Calu3 (cell line): ENCODE data around the gene COX18. TPM values are rescaled to one million over a fixed set of nuclear protein-coding genes. Genes with fewer than 3 reads are reported as not detected.

Experiments
- BruUV-seq: library from RNA; stranded (reverse); fragments of 400-500 nt; replicated peaks from 2 replicates; lab custom pipeline; 2021; lab: Mats Ljungman, UMichigan
- CTCF ChIA-PET: fragments of 300-600 bp; sonication (Branson Sonifier 250); formaldehyde crosslinking; loops from one replicate; lab custom pipeline; 2022; ENCODE audit warnings: antibody characterized with exemption; lab: Charles Lee
- DNase-seq: peaks from one replicate; pipeline ENCODE4 v3.0.0; 2022
- H3K27ac Mint-ChIP-seq: one replicate; pipeline ENCODE4 v1.8.0; 2022; ENCODE audit warnings: mixed read lengths; ENCODE audit not compliant: unreplicated experiment
- H3K27me3 Mint-ChIP-seq: one replicate; pipeline ENCODE4 v1.8.0; 2022; ENCODE audit warnings: mixed read lengths; ENCODE audit not compliant: unreplicated experiment
- H3K36me3 Mint-ChIP-seq: one replicate; pipeline ENCODE4 v1.8.0; 2022; ENCODE audit warnings: mild to moderate bottlenecking, moderate library complexity, mixed read lengths; ENCODE audit not compliant: insufficient read depth, unreplicated experiment
- H3K4me1 Mint-ChIP-seq: one replicate; pipeline ENCODE4 v1.8.0; 2022; ENCODE audit warnings: mild to moderate bottlenecking, low read depth, mixed read lengths; ENCODE audit not compliant: unreplicated experiment
- H3K4me3 Mint-ChIP-seq: one replicate; pipeline ENCODE4 v1.8.0; 2022; ENCODE audit warnings: mild to moderate bottlenecking, low read depth, moderate library complexity, mixed read lengths; ENCODE audit not compliant: unreplicated experiment
- H3K9me3 Mint-ChIP-seq: one replicate; pipeline ENCODE4 v1.8.0; 2022; ENCODE audit warnings: low read depth, mixed read lengths; ENCODE audit not compliant: unreplicated experiment
- intact Hi-C: fragments of 100-400 bp; cut with micrococcal nuclease; formaldehyde crosslinking; loops from one replicate; pipeline ENCODE4 v1.10.0; 2022; ENCODE audit not compliant: unreplicated experiment
- total RNA-seq: library from RNA; stranded (reverse); gene quantifications from 2 replicates; pipeline ENCODE4 v1.2.3, GENCODE V29; 2022
- TF ChIP-seq, protein P1 (sequence below): fragments of 200-600 bp; IDR thresholded peaks from one replicate; pipeline ENCODE4 v1.8.0; 2022; ENCODE audit warnings: antibody characterized with exemption; ENCODE audit not compliant: unreplicated experiment

COX18 gene
- total RNA-seq, 1 experiment from 2014 or later = 8.8 TPM

DNA sequence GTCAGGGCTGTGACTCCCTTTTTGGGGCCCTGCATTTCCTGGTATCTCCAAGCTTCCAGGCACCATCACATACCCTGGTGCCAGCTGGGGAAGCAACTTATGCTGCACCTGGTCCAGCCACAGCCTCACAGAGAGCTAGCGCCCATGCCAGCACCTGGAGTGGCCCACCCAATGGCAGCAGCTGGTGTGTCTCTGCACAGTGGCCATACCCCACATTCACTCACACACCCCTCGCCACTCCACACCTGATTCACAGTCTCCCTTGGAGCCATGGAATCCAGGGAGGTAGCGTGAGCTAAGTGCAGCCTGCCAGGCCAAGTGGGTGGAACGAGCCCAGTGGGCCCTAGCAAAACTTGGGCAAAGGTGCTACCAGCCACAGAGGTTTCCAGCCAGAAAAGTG is 56.8 kb downstream of the COX18 start:
- Mint-ChIP-seq H3K4me1 (no peaks in the 10 kb centered on the region), H3K9me3 (no peaks in the 10 kb centered on the region), H3K36me3 (no peaks in the 10 kb centered on the region), H3K4me3 (no peak overlapping the region), H3K27me3 (peaks cover 21% of the 10 kb centered on the region), H3K27ac (no peak overlapping the region)
- TF ChIP-seq, protein P1, sequence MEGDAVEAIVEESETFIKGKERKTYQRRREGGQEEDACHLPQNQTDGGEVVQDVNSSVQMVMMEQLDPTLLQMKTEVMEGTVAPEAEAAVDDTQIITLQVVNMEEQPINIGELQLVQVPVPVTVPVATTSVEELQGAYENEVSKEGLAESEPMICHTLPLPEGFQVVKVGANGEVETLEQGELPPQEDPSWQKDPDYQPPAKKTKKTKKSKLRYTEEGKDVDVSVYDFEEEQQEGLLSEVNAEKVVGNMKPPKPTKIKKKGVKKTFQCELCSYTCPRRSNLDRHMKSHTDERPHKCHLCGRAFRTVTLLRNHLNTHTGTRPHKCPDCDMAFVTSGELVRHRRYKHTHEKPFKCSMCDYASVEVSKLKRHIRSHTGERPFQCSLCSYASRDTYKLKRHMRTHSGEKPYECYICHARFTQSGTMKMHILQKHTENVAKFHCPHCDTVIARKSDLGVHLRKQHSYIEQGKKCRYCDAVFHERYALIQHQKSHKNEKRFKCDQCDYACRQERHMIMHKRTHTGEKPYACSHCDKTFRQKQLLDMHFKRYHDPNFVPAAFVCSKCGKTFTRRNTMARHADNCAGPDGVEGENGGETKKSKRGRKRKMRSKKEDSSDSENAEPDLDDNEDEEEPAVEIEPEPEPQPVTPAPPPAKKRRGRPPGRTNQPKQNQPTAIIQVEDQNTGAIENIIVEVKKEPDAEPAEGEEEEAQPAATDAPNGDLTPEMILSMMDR = no peak
- BruUV-seq = no TSS peak
- no peak for DNase-seq
- intact Hi-C loops = no loop called here
- CTCF ChIA-PET = no interaction called here

DNA sequence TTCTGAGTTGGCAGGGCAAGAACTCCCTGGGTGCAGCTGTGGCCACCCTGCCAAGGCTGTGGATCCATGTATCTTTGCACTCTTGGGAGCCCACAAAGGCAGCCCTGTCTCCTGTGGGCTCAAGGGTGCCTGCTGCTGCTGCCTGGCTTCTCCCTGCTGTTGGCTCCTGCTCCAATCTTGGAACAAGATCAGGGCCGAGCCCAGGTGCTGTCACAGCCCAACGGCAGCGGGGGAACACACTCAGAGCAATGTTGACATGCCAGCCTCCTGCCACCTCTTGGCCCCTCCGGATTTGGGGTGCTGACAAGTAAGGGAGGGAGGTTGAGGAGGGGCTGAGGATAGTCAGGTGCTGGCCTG is 57.9 kb downstream of the COX18 start:
- BruUV-seq = no TSS peak
- H3K27ac Mint-ChIP-seq = no peak overlapping the region
- TF ChIP-seq, protein P1 = no peak
- no peaks in the 10 kb centered on the region for H3K4me1 Mint-ChIP-seq
- H3K9me3 Mint-ChIP-seq = no peaks in the 10 kb centered on the region
- no peak for DNase-seq
- no peak overlapping the region for H3K4me3 Mint-ChIP-seq
- intact Hi-C loops = no loop called here
- CTCF ChIA-PET = no interaction called here
- peaks cover 21% of the 10 kb centered on the region for H3K27me3 Mint-ChIP-seq
- H3K36me3 Mint-ChIP-seq = no peaks in the 10 kb centered on the region

DNA sequence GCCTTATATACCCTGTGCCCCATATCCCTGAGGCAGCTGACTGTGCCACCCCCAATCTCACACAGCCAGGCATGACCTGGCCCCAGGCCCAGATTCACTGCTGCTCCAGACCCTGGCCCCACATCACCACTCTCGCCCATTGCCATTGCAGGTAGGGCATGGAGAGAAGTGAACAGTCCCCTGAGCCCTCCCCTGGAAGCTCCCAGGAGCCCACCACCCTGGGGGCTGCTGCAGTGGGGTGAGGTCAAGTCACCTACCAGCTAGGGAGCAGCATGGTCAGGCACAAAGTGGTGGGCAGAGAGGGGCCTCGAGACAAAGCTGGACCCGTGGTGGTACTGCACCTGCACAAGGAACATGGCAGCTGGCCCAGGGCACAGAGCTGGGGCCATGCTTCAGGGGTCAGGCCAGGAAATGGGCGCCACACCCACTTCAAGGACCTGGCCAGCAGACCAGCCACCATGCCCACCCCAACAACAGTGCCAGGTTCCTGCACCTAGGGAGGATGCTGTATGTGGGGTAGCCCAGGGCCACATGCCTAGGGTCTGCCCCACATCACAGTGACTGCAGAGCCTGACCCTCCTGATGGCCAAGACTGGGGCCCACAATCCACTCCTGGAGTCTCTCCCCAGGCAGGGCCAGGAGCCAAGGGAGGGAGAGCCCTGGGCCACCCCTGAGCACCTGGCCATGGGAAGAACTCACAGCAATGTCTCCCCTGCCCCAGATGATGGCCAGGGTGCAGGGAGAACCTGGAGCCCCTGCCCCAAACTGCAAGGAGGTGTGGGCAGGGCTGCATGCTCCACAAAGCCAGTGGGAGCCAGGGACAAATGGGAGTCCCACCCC is 58.5 kb downstream of the COX18 start:
- BruUV-seq = no TSS peak
- no peaks in the 10 kb centered on the region for H3K9me3 Mint-ChIP-seq
- peaks cover 21% of the 10 kb centered on the region for H3K27me3 Mint-ChIP-seq
- H3K4me3 Mint-ChIP-seq = no peak overlapping the region
- H3K27ac Mint-ChIP-seq = no peak overlapping the region
- H3K4me1 Mint-ChIP-seq = no peaks in the 10 kb centered on the region
- no peaks in the 10 kb centered on the region for H3K36me3 Mint-ChIP-seq
- intact Hi-C loops = no loop called here
- CTCF ChIA-PET = no interaction called here
- DNase-seq = no peak
- TF ChIP-seq, protein P1 = no peak

DNA sequence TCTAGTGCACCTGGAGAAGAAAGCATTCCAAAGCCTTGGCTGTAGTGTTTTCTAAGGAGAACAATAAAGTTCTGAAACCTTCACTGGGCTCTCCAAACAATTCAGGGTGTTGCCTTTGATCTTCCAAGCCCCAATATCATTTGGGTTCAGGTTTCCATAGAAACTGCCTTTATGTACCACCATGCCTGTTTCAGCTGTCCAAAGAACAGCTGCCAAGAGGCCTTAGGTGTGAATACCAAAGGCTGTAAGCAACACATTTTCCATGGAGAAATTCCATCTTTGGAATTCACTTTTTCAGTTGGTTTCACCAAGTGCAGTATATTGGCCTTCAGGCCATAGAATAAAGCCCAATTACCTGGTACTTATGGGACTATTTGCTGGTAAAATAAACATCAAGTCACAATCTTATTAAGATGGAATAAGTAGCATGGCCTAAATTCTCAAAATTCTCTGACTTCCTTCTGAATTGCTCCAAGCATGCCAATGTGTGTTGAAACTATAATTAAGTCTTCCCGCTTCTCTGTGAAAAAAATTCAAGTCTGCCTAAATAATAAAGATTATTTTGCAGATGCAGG is 61.9 kb downstream of the COX18 start:
- no peaks in the 10 kb centered on the region for H3K4me1 Mint-ChIP-seq
- DNase-seq = no peak
- no peaks in the 10 kb centered on the region for H3K36me3 Mint-ChIP-seq
- BruUV-seq = no TSS peak
- H3K27ac Mint-ChIP-seq = no peak overlapping the region
- peaks cover 23% of the 10 kb centered on the region for H3K27me3 Mint-ChIP-seq
- no peak overlapping the region for H3K4me3 Mint-ChIP-seq
- intact Hi-C loops = no loop called here
- H3K9me3 Mint-ChIP-seq = no peaks in the 10 kb centered on the region
- CTCF ChIA-PET = no interaction called here
- TF ChIP-seq, protein P1 = no peak
